Stimulated activated CD8-positive, alpha-beta memory T cell treated with anti-CD3 and anti-CD28 coated beads, Interleukin-12 subunit alpha, Interleukin-12 subunit beta, amount 100 ng/mL, for 24 hours (primary cell): ENCODE data around the gene ASCL2.
"Not testable (repeated sequence)": the region's sequence is repeated elsewhere in the genome, so short reads cannot be mapped to it uniquely, and the experiment has no call there.

ENCODE experiments used
- DNase-seq: peaks from one replicate; pipeline ENCODE4 v3.0.0-alpha.2; 2020; ENCODE audit errors: extremely low read depth

ASCL2 gene

DNA sequence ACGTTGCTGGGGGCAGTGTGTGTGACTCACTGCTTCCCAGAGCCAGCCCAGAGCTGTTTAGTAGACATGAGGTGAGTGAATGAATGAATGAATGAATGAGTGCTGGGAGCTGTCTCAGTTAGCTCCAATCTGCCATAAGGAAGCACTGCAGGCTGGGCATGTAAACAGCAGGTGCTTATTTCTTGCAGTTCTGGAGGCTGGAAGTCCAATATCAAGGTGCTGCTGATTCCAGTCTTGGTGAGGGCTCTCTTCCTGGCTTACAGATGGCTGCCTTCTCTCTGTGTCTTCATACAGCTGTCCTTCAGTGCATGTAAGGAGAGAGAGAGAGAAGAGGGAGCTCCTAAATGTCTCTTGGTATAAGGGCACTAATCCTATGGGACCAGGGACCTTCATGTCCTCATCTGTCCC, 27.2 kb upstream of the ASCL2 start:
- DNase-seq: no peak

DNA sequence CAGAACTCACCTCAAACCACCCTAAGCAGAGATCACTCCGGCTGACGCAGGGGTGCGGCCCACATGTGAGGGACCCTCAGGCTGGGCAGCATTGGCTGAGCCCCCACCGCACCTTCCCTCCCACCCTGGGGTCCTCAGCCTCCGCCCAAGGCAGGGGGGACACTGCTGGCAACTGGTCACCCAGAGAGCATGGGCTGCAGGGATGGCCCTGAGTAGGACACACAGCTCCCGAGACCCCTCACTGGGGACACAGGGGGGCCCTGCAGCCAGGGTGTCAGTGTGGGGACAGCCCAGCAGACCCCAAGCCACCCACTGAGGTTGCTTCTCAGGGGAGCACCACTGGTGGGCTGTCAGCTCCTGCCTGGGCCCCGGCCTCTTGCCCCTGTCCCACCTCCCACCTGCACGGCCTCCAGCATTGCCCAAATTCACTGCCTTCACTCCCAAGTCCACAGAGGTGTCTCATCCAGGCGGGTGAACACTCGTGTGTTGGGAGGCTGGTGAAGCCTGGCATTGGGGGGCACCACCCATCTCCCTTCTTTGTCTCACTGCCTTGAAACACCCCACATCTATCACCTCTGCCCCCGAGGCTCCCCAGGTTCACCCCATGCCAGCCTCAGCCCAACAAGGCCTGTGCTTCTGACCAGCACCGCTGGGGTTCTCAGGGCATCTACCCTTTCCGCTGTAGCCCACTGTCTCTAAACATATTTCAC, 26.7 kb upstream of the ASCL2 start:
- no peak for DNase-seq

DNA sequence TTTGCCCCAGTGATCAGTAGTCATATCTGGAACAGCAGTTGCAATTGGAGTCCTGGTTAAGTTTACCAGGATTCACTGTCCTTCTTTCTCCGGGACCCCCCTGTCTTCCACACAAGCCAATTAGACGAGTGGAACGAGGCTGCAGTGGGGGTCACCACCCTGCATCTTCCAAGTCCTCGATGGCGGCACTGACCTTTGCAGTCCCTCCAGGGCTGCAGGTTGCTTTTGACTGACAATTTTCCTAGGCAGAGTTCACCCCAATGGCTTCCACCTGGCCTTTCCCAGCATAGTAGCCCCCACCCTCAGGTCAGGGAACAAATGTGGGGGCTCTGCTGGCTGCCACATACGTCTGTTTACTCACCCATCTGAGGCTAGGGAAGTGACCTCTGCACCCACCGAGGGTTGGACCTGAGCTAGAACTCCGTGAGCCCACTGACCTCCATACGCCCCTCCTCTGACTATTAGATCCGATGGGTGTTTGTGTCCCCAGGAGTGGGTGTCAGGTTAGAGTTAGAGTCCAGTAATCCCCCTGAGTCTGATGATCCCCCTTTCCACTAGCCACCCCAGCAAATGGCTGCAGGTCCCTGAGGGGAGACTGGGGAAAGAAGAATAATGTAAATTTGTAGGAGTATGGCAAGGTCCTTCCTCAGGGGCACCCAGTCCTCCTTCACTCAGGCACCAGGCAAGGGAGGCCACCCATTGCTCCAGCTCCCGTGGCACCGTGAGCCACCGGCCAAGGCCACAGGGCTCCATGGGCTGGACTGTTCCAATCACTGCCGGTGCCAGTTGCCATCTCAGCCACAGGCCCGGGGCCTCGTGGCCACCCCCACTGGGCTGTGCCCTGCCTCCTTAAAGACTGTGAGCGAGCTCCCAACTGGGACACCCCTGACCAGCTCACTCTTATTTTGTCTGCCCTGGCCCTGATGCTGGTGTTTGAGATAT, 25.9 kb upstream of the ASCL2 start:
- DNase-seq: no peak

DNA sequence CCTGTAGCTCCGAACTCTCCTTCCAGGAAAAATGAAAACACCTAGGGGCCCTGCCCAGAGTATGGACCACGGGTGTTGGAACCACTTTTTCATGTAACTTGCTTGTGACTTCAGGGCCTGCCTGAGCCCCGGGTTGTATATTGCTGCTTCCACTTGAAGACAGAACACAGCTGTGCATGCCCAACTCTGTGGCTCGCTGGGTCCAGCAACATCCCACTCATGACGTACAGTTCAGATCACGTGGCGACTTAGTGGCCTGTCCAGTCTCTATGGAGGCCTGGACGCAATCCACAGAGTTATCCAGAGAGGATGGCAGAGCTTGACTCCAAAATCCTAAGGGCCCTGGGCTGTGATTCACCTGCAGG, 24.5 kb upstream of the ASCL2 start:
- DNase-seq: no peak

DNA sequence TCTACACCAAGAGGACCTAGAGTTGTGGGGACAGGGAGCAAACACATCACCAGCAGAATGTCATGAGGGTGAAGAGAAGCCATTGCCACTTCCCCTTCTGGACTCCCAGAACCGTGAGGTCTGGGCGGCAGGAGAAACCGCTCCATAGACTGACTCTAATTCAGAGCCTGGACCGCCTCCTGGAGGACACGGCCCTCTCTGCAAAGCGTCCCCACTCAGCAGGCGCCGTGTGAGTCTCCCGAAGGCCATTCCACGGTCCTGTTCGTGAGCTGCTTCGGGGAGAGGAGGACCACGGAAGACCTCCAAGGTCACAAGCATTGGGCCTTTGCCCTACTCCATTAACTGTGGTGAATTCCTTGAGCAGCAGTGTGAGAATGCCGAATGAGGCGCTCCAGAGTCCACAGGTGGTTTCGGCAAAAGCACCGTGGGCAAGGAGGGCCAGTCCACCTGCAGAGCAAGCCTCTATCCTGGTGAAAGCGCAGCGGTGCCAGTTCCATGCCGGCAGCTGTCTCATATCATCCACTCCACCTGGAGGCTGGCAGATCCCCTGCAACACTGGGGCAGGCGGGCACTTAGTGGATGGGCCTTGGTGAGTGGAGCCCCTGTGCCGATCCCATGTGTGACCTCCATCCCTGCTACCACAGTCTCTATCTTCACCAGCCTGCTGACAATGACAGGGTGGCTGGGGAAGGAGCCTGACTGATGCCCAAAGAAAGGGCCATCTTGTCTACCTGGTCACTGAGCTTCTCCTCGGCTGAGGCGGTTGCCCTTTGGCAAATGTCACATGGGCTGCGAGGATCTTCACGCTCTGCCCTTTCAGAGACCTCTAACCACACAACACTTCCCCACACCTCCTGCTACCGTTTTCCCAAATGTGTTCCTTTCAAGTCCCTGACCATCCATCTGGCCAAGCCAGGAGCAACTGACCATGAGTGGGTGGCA, 23.9 kb upstream of the ASCL2 start:
- no peak for DNase-seq

GRCh38 chr11:2293531-2293971, 23.2 kb upstream of the ASCL2 start:
- no peak for DNase-seq

- no peak for DNase-seq
These were observed 20.0 kb upstream of the ASCL2 start for GRCh38 chr11:2290351-2290841.

DNA sequence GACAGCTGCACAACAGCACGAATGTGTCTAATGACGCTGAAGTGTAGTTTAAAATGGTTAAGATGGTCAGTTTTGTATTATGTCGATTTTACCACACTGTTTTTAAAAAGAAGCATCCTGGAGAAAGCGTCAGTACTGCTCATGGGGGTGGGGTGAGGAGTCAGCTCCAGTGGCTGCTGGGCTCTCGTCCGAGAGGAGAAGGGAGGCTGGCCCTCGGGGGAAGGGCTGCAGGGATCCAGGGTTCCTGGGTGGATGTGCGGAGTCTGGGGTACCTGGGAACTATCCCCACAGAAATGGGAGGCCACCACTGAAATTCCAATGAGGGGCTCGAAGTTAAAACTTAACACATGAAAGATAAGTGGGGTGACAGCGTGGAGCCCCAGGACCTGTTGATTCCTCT, 19.5 kb upstream of the ASCL2 start:
- DNase-seq: no peak

DNA sequence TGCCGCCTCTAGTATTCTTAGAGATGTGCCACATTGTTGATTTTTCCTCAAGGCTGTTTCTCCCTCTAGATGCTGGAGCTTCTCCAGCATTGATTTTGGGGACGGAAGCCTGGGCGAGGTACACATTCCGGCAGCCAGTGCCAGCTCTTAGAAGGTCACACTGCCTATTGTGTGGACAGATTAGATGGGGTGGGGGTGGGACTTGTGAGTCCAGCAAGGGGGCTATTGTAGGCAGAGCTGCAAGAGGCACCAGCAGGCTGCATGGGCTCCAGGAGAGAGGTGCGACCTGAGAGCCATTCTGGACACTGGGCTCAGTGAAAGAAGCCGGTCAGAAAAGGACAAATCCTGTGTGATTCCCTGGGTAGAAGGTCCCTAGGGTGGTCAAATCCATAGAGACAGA, 19.0 kb upstream of the ASCL2 start:
- no peak for DNase-seq

DNA sequence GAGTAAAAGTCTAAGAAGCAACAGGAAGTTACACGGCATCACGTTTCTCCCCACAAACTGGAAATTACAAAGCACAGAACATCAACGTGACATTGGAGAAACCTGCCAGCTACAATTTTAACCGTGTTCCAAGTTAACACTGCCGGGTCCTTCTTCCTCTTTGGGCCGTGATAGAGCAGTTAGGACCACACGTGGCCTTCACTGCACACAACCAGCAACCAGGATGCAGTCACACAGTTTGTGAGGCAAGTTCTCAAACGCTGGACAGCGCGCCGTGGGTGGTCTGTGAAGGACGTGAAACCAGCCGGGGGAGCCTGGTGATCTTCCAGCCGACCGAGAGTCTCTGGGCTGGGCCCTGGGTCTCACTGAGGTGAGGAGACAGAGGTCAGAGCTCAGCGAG, 16.7 kb upstream of the ASCL2 start:
- no peak for DNase-seq

DNA sequence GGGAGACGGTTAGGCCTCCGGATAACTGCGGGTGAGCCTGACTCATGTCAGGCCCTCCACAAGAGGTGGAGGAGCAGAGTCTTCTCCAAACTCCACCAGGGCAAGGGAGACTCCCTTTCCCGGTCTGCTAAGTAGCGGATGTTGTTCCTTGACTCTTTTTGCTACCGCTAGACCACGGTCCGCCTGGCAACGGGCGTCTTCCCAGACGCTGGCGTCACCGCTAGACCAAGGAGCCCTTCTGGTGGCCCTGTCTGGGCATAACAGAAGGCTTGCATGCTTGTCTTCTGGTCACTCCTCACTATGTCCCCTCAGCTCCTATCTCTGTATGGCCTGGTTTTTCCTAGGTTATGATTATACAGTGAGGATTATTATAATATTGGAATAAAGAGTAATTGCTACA, 16.0 kb upstream of the ASCL2 start:
- not testable (repeated sequence) for DNase-seq

GRCh38 chr11:2280208-2280607, 9.8 kb upstream of the ASCL2 start:
- DNase-seq: no peak

- no peak for DNase-seq
These were observed 7.6 kb upstream of the ASCL2 start for GRCh38 chr11:2277933-2278523.

GRCh38 chr11:2277008-2277346, 6.6 kb upstream of the ASCL2 start:
- no peak for DNase-seq

DNA sequence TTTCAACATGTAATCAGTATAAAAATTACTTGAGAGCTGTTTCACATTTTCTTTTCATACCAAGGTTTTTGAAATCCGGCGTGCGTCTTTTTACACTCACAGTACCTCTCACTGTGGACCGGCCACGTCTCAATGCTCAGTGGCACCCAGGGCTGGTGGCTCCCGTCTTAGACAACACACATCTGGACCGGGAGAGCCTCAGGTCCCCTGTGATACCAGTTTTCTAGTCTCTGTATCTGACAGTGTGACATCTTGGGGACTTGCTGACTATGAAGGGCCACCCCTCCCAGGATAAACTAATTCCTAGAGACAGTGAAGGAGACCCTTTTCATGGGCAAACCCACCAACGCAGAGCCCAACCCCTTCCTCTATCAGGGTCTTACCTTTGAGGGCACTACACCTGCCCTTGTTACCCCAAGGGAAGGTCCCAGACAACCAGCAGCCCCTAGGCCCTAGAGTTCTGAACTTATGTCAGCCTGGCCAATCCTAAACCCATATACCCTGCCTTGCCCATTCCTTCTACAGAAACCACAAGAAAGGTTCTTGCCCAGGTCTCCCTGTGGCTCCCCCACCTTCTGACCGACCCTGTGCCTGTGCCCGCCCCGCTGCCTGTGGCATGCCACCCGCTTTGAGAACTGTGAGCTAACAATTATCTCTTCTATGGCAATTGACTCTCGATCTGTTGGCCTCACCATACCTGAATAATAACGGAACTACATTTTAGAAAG, 6.1 kb upstream of the ASCL2 start:
- no peak for DNase-seq

GRCh38 chr11:2275334-2276279, 5.2 kb upstream of the ASCL2 start:
- DNase-seq: no peak

- no peak for DNase-seq
These were observed 3.4 kb upstream of the ASCL2 start for GRCh38 chr11:2273771-2274170.

- DNase-seq: no peak
These were observed 2.9 kb upstream of the ASCL2 start for GRCh38 chr11:2273311-2273710.

DNA sequence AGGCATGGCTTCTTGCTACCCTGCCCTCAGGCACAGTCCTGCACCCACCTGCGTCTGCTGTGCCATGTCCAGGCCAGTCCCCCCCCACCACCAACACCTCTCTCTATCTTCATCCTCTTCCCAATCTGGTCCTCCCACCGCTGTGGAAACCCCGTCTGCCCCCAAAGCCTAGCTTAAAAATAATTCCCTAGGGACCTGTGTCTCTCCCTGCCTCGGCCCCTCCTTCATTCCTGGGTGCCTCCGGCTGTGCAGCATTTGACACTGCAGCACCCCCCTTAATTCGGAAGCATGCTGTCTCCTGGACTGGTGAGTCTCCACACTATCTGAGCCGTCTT, 2.5 kb upstream of the ASCL2 start:
- no peak for DNase-seq
